PC-9 (cell line): ENCODE results near the gene HMGN4. TPM values are rescaled to one million over a fixed set of nuclear protein-coding genes. Genes with fewer than 3 reads are reported as not detected.

Experiments
- BruUV-seq: library from RNA; stranded (reverse); fragments of 400-500 nt; replicated peaks from 2 replicates; lab custom pipeline; 2021; lab: Mats Ljungman, UMichigan
- CTCF ChIA-PET: fragments of 300-600 bp; sonication (Branson Sonifier 250); formaldehyde crosslinking; loops from one replicate; lab custom pipeline; 2022; ENCODE audit warnings: antibody characterized with exemption; lab: Charles Lee
- POLR2A ChIA-PET: fragments of 300-600 bp; sonication (Branson Sonifier 250); formaldehyde crosslinking; loops from one replicate; lab custom pipeline; 2022; ENCODE audit warnings: antibody characterized with exemption; ENCODE audit not compliant: unreplicated experiment; lab: Charles Lee
- DNase-seq, 2 experiments: peaks; one replicate each; pipeline versions ENCODE4 v3.0.0 to v3.0.0-alpha.2; 2015 to 2022; ENCODE audit warnings: mixed read lengths in 1 of 2
- H2AFZ ChIP-seq: fragments of 200-600 bp; sonication (generic); 2 replicates; pipeline ENCODE4 v1.8.1; 2017; ENCODE audit warnings: antibody characterized with exemption
- H3F3A ChIP-seq: fragments of 200-600 bp; sonication (generic); 2 replicates; pipeline ENCODE4 v1.8.1; 2017; ENCODE audit warnings: antibody characterized with exemption, mild to moderate bottlenecking, low read depth; ENCODE audit not compliant: insufficient read depth
- H3K27ac ChIP-seq: fragments of 200-600 bp; sonication (generic); 2 replicates; pipeline ENCODE4 v1.6.1; 2016; ENCODE audit warnings: mixed run types
- H3K27me3 ChIP-seq: fragments of 200-600 bp; sonication (generic); 2 replicates; pipeline ENCODE4 v1.6.1; 2016; ENCODE audit warnings: low read depth, mixed run types; ENCODE audit not compliant: insufficient read depth
- H3K36me3 ChIP-seq: fragments of 200-600 bp; sonication (generic); 2 replicates; pipeline ENCODE4 v1.6.1; 2016; ENCODE audit warnings: low read depth, mixed run types
- H3K4me1 ChIP-seq: fragments of 200-600 bp; sonication (generic); replicated peaks from 2 replicates; pipeline ENCODE4 v1.6.1; 2016; ENCODE audit warnings: mixed run types; ENCODE audit not compliant: insufficient read depth
- H3K4me2 ChIP-seq: fragments of 200-600 bp; sonication (generic); 2 replicates; pipeline ENCODE4 v1.6.1; 2017; ENCODE audit warnings: mixed run types
- H3K4me3 ChIP-seq: fragments of 200-600 bp; sonication (generic); 2 replicates; pipeline ENCODE4 v1.6.1; 2016; ENCODE audit warnings: mixed run types
- H3K79me2 ChIP-seq: fragments of 200-600 bp; sonication (generic); 2 replicates; pipeline ENCODE4 v1.6.1; 2017; ENCODE audit warnings: low read depth, mixed run types
- H3K9me2 ChIP-seq: fragments of 200-600 bp; sonication (generic); 2 replicates; pipeline ENCODE4 v1.8.1; 2017; ENCODE audit warnings: mild to moderate bottlenecking; ENCODE audit not compliant: insufficient read depth
- H3K9me3 ChIP-seq: fragments of 200-600 bp; sonication (generic); 2 replicates; pipeline ENCODE4 v1.8.1; 2016; ENCODE audit warnings: low read depth; ENCODE audit not compliant: insufficient read depth
- H4K20me1 ChIP-seq: fragments of 200-600 bp; sonication (generic); 2 replicates; pipeline ENCODE4 v1.8.1; 2017; ENCODE audit not compliant: insufficient read depth
- EZH2 ChIP-seq: fragments of 200-600 bp; sonication (generic); IDR thresholded peaks from 2 replicates; pipeline ENCODE4 v1.8.0; 2017; ENCODE audit warnings: antibody characterized with exemption, low read depth
- intact Hi-C: fragments of 100-400 bp; cut with micrococcal nuclease; formaldehyde crosslinking; loops from one replicate; pipeline ENCODE4 v1.10.0; 2022; ENCODE audit not compliant: unreplicated experiment
- total RNA-seq: library from RNA; stranded (reverse); gene quantifications from 2 replicates; pipeline ENCODE4 v1.2.3, GENCODE V29; 2021
- TF ChIP-seq, protein P1 (sequence below): fragments of 200-600 bp; sonication (generic); conservative IDR thresholded peaks from 2 replicates; pipeline ENCODE4 v1.6.1; 2017; ENCODE audit warnings: mixed run types, antibody characterized with exemption, mild to moderate bottlenecking, moderate library complexity

The HMGN4 gene
- total RNA-seq, 1 experiment from 2014 or later, result 86.9 TPM

DNA sequence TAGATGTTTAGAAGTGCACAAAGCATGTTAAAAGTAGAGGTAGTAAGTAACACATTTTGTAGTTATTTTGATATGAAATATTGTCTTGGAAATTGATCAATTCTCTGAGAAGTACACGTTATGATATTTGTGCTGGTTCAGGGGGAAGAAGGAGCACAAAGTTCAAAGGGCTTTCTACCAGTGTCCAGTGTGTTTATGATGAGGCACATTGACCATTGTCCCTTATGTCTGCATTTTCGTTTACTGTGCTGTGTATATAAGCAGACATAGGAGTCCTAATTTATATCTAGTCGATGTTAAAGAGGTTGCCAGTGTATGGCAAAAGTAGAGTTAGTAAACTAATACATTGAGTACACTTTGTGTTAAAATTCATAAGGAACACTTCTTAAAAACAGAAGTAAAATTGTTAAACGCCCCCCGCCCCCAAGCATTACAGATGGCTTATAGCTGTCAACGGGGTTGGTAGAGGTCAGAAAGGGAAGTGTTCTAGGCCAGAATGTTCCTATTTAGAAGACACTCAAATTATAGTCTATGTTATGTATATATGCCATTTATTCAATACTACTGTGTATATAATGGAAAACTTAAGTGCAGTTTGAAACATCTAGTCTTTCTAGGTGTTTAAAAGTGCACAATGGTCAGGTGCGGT lies 13.3 kb upstream of the HMGN4 start:
- H3K79me2 ChIP-seq, result peaks cover 36% of the 10 kb centered on the region
- H3K36me3 ChIP-seq, result no peaks in the 10 kb centered on the region
- ChIA-PET CTCF (no interaction called here), POLR2A (no interaction called here)
- BruUV-seq, result no TSS peak
- DNase-seq, result no peak
- intact Hi-C loops, result no loop called here
- H4K20me1 ChIP-seq, result no peaks in the 10 kb centered on the region
- TF ChIP-seq EZH2, result no peak
- TF ChIP-seq, protein P1, sequence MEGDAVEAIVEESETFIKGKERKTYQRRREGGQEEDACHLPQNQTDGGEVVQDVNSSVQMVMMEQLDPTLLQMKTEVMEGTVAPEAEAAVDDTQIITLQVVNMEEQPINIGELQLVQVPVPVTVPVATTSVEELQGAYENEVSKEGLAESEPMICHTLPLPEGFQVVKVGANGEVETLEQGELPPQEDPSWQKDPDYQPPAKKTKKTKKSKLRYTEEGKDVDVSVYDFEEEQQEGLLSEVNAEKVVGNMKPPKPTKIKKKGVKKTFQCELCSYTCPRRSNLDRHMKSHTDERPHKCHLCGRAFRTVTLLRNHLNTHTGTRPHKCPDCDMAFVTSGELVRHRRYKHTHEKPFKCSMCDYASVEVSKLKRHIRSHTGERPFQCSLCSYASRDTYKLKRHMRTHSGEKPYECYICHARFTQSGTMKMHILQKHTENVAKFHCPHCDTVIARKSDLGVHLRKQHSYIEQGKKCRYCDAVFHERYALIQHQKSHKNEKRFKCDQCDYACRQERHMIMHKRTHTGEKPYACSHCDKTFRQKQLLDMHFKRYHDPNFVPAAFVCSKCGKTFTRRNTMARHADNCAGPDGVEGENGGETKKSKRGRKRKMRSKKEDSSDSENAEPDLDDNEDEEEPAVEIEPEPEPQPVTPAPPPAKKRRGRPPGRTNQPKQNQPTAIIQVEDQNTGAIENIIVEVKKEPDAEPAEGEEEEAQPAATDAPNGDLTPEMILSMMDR, result no peak
- H3K4me3 ChIP-seq, result no peak overlapping the region
- no peak overlapping the region for H2AFZ ChIP-seq
- peaks cover 28% of the 10 kb centered on the region for H3K4me1 ChIP-seq
- H3K27ac ChIP-seq, result no peak overlapping the region
- peaks cover 19% of the 10 kb centered on the region for H3F3A ChIP-seq
- H3K9me3 ChIP-seq, result no peaks in the 10 kb centered on the region
- H3K9me2 ChIP-seq, result no peaks in the 10 kb centered on the region
- no peaks in the 10 kb centered on the region for H3K27me3 ChIP-seq
- H3K4me2 ChIP-seq, result peak overlapping the region; percentile 71; the same call in 1 of the 2 replicates

DNA sequence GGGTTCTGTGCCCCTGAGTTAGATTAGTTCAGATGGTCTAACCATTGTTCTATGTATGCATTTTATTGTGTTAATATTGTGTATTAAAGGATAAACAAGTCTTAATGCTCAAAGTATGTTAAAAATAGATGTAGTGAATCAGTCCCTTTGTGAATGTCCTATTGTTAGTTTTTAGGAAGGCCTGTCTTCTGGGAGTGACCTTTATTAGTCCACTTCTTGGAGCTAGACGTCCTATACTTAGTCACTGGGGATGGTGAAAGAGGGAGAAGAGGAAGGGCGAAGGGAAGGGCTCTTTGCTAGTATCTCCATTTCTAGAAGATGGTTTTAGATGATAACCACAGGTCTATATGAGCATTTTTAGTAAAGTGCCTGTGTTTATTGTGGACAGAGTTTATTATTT lies 12.3 kb upstream of the HMGN4 start:
- H3K9me3 ChIP-seq, result no peaks in the 10 kb centered on the region
- H3K27me3 ChIP-seq, result no peaks in the 10 kb centered on the region
- no peaks in the 10 kb centered on the region for H3K9me2 ChIP-seq
- no peaks in the 10 kb centered on the region for H3K36me3 ChIP-seq
- H4K20me1 ChIP-seq, result no peaks in the 10 kb centered on the region
- CTCF ChIA-PET, result no interaction called here
- peaks cover 21% of the 10 kb centered on the region for H3K4me1 ChIP-seq
- H3K4me3 ChIP-seq, result no peak overlapping the region
- H2AFZ ChIP-seq, result no peak overlapping the region
- TF ChIP-seq, protein P1, result no peak
- no peak for TF ChIP-seq EZH2
- intact Hi-C loops, result no loop called here
- POLR2A ChIA-PET, result interaction anchor here (0.6 kb wide), 1 partner anchor 345 kb away, joined by 4 read pairs; no protein-coding TSS in a partner anchor
- DNase-seq, result no peak
- peaks cover 19% of the 10 kb centered on the region for H3F3A ChIP-seq
- H3K79me2 ChIP-seq, result peaks cover 36% of the 10 kb centered on the region
- H3K27ac ChIP-seq, result no peak overlapping the region
- no peak overlapping the region for H3K4me2 ChIP-seq
- no TSS peak for BruUV-seq

DNA sequence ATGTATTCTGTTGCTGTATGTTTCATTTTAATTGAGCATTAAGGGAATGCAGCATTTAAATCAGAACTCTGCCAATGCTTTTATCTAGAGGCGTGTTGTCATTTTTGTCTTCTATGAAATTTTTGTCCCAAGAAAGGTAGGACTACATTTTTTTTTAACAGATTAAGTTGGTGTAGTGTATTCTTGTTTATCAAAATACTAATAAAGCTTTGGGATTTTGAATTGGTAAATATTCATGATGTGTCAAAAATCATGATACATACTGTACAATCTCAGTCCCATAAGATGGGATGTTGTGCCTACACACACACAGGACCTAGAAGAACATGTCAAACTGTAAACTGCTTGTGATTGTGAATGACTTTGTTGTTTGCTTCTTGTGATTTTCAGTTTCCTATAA lies 11.2 kb upstream of the HMGN4 start:
- no peak for TF ChIP-seq EZH2
- TF ChIP-seq, protein P1, result no peak
- no peaks in the 10 kb centered on the region for H3K9me3 ChIP-seq
- BruUV-seq, result no TSS peak
- intact Hi-C loops, result no loop called here
- H4K20me1 ChIP-seq, result no peaks in the 10 kb centered on the region
- H3K27me3 ChIP-seq, result no peaks in the 10 kb centered on the region
- CTCF ChIA-PET, result no interaction called here
- peaks cover 21% of the 10 kb centered on the region for H3K4me1 ChIP-seq
- no peak overlapping the region for H3K4me2 ChIP-seq
- H3K79me2 ChIP-seq, result peaks cover 36% of the 10 kb centered on the region
- no peak for DNase-seq
- peaks cover 18% of the 10 kb centered on the region for H3F3A ChIP-seq
- no peaks in the 10 kb centered on the region for H3K9me2 ChIP-seq
- H2AFZ ChIP-seq, result no peak overlapping the region
- no peak overlapping the region for H3K4me3 ChIP-seq
- POLR2A ChIA-PET, result no interaction called here
- H3K27ac ChIP-seq, result no peak overlapping the region
- H3K36me3 ChIP-seq, result no peaks in the 10 kb centered on the region
